Colonic mucosa (tissue), 4 donors: ENCODE results near the gene AIDA. TPM values are rescaled to one million over a fixed set of nuclear protein-coding genes. Genes with fewer than 3 reads are reported as not detected.

Experiments used
- DNase-seq: peaks from one replicate; pipeline ENCODE4 v3.0.0-alpha.2; 2020
- H3K27ac ChIP-seq: fragments of 200-600 bp; one replicate; pipeline ENCODE4 v1.8.0; 2021
- H3K27me3 ChIP-seq: fragments of 200-600 bp; one replicate; pipeline ENCODE4 v1.8.0; 2021
- H3K36me3 ChIP-seq: fragments of 200-600 bp; one replicate; pipeline ENCODE4 v1.8.0; 2021
- H3K4me1 ChIP-seq: fragments of 200-600 bp; one replicate; pipeline ENCODE4 v1.8.0; 2021; ENCODE audit warnings: mild to moderate bottlenecking
- H3K4me3 ChIP-seq: fragments of 200-600 bp; one replicate; pipeline ENCODE4 v1.8.0; 2021
- H3K9ac ChIP-seq, 2 donors: one replicate each; pipeline ENCODE4 v1.7.0; 2013; ENCODE audit warnings: control low read depth in 2 of 2, low read depth in 2 of 2, low read length in 2 of 2
- H3K9me3 ChIP-seq: fragments of 200-600 bp; one replicate; pipeline ENCODE4 v1.8.0; 2021
- intact Hi-C: fragments of 100-400 bp; cut with DNase I; formaldehyde crosslinking; loops from one replicate; pipeline ENCODE4 v1.14.1; 2022
- total RNA-seq, 2 donors: library from RNA; stranded (reverse); fragmentation: NEBNext Ultra II Directional in 1 of 2; extraction: Animal tissue kit (Norgen Biotek cat#: 25700) in 1 of 2; gene quantifications; one replicate each; pipeline ENCODE4 v1.2.1, GENCODE V29; 2021
- TF ChIP-seq, protein P1 (sequence below): fragments of 200-600 bp; IDR thresholded peaks from one replicate; pipeline ENCODE4 v1.8.0; 2022; ENCODE audit warnings: antibody characterized with exemption, mild to moderate bottlenecking
- donor health status: healthy.
- donor health status: DM: no; HTN: no; CAD: no.
- donor health status: DM: no; HTN: no; CAD: no.

Gene AIDA
- total RNA-seq, 2 donors from 2014 or later: 36.0 to 44.1 TPM

DNA sequence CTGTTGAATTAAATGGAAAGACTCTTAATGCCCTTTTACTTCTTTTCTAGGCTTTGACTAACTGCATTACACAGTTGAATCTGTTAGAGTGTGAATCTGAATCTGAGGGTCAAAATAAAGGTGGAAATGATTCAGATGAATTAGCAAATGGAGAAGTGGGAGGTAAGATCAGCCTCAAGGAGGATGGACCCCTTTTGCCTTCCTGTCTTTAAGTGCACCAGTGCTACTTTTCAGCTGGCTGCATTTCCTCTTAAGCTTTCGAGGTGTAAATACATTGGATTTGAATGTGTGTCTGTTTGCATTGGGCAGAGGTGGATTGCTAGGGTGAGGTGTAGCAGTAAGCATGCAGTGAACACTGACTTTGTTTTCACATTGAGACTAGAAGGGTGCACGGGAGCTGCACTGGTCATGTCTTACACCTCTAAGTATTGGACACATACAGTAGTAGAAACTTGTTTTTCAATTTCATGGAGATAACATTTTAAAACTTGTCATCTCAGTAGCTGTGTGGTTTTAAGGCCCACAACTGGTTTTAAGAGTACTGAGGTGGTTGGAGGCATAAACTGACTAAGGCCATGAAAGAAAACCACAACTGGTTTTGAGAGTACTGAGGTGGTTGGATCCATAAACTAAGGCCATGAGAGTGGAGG is 59.0 kb downstream of the AIDA start:
- no peak overlapping the region for H3K9ac ChIP-seq
- intact Hi-C loops: loop anchor here (5.0 kb wide), 1 partner anchor 59 kb away; the partner anchor contains the start of genes AIDA and BROX
- H3K4me1 ChIP-seq: no peaks in the 10 kb centered on the region
- no peak overlapping the region for H3K27ac ChIP-seq
- no peaks in the 10 kb centered on the region for H3K9me3 ChIP-seq
- TF ChIP-seq, protein P1, sequence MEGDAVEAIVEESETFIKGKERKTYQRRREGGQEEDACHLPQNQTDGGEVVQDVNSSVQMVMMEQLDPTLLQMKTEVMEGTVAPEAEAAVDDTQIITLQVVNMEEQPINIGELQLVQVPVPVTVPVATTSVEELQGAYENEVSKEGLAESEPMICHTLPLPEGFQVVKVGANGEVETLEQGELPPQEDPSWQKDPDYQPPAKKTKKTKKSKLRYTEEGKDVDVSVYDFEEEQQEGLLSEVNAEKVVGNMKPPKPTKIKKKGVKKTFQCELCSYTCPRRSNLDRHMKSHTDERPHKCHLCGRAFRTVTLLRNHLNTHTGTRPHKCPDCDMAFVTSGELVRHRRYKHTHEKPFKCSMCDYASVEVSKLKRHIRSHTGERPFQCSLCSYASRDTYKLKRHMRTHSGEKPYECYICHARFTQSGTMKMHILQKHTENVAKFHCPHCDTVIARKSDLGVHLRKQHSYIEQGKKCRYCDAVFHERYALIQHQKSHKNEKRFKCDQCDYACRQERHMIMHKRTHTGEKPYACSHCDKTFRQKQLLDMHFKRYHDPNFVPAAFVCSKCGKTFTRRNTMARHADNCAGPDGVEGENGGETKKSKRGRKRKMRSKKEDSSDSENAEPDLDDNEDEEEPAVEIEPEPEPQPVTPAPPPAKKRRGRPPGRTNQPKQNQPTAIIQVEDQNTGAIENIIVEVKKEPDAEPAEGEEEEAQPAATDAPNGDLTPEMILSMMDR: no peak
- H3K36me3 ChIP-seq: peaks cover 10% of the 10 kb centered on the region
- peak; percentile 35 for DNase-seq
- no peaks in the 10 kb centered on the region for H3K27me3 ChIP-seq
- H3K4me3 ChIP-seq: no peak overlapping the region

DNA sequence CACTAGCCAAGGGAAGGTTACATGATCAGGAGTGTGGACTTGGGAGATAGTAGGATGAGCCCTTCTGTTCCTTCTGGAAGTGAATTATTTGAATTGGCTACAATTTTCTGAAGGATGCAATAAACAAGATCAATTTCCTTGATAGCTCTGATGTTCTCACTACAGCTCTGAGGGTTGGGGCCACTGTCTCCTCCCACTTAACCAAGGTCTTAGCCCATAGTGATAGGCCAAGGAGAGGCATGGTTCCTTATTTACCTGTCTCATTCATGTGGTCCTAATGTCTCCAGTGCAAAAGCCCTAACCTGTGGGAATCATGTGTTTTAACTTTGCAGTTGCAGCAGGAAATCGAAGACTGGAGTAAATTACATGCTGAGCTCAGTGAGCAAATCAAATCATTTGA is 59.6 kb downstream of the AIDA start:
- H3K27me3 ChIP-seq: no peaks in the 10 kb centered on the region
- DNase-seq: no peak
- TF ChIP-seq, protein P1: no peak
- H3K9ac ChIP-seq: no peak overlapping the region
- no peak overlapping the region for H3K4me3 ChIP-seq
- intact Hi-C loops: loop anchor here (5.0 kb wide), 1 partner anchor 60 kb away; the partner anchor contains the start of genes AIDA and BROX
- no peaks in the 10 kb centered on the region for H3K9me3 ChIP-seq
- H3K4me1 ChIP-seq: no peaks in the 10 kb centered on the region
- H3K36me3 ChIP-seq: peaks cover 7% of the 10 kb centered on the region
- no peak overlapping the region for H3K27ac ChIP-seq

DNA sequence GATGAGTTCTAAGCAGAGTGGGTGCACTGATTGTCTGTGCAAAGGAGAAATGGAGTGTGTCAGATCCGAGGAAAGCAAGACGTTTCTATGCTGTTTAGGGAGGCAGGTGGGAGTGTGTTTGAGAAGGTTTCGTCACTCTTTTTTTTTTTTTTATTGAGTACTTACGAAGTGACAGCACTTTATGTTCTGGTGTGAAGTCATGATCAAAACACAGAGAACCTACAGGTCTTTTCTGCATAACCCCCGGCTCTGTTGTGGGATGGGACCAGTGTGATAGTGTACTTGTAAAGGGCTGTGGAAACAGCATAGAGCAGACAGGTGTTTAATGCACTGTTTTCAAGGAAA is 67.7 kb downstream of the AIDA start:
- Histone ChIP-seq H3K27me3 (no peaks in the 10 kb centered on the region), H3K9me3 (no peaks in the 10 kb centered on the region), H3K9ac (peak overlapping the region; percentile 96 to 99), H3K27ac (peak overlapping the region; percentile 93), H3K36me3 (no peaks in the 10 kb centered on the region), H3K4me1 (no peaks in the 10 kb centered on the region), H3K4me3 (peak overlapping the region; percentile 73)
- intact Hi-C loops: no loop called here
- TF ChIP-seq, protein P1: no peak
- no peak for DNase-seq

DNA sequence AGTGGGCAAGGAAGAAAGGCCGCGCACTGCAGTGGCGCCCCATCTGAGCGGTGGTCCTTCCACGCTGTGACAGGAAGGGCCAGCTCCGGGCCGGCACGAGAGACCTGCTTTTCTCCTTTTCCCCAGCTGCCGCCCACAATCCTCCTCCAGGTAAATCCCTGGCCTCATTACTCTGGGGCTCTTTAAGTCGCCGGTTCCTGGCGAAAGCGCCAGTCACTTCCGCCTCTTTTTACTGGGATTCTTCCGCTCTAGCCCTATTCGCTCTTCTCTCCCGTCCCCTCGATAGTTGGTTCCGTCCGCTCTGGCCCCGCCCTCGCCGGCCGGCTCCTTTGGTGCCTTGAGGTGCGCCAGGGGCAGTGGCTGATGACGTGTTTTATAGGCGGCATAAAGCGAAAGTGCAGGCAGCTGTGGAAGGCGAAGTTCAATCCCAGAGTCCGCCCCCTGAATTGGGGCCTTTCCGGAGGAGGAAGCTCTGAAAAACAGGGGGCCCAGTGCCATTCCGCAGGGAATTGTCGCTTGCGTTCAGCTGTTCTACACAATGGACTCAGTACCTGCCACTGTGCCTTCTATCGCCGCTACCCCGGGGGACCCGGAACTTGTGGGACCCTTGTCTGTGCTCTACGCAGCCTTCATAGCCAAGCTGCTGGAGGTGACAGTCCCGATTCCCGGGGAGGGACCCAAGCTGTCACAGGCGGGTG is 68.2 kb downstream of the AIDA start:
- no peaks in the 10 kb centered on the region for H3K9me3 ChIP-seq
- TF ChIP-seq, protein P1: no peak
- no peaks in the 10 kb centered on the region for H3K4me1 ChIP-seq
- H3K27ac ChIP-seq: peak overlapping the region; percentile 93
- H3K36me3 ChIP-seq: no peaks in the 10 kb centered on the region
- peak overlapping the region; percentile 73 for H3K4me3 ChIP-seq
- no peaks in the 10 kb centered on the region for H3K27me3 ChIP-seq
- H3K9ac ChIP-seq: peak overlapping the region; percentile 96 to 99
- intact Hi-C loops: no loop called here
- DNase-seq: peak; percentile 99

DNA sequence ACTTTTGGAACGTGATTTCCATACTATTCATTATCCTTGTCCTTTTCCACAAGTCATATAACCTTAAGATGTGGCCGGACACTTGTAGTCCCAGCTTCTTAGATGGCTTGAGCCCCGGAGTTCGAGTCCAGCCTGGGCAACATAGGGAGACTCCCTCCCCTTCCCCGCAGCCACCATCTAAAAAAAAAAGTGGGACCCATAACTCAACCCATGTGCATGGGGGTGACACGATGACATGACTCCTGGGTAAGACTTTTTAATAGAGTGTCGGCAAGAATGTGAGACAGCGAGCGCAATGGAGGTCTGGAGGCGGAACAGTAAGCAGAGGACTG is 68.7 kb downstream of the AIDA start:
- Histone ChIP-seq H3K27me3 (no peaks in the 10 kb centered on the region), H3K9ac (peak overlapping the region; percentile 96 to 99), H3K4me3 (peak overlapping the region; percentile 73), H3K27ac (peak overlapping the region; percentile 93), H3K36me3 (no peaks in the 10 kb centered on the region), H3K4me1 (no peaks in the 10 kb centered on the region), H3K9me3 (no peaks in the 10 kb centered on the region)
- intact Hi-C loops: no loop called here
- TF ChIP-seq, protein P1: no peak
- DNase-seq: no peak
